Mucosa of rectum (tissue), 2 donors: ENCODE results near the gene PARD3B.

Experiments used
- H3K27ac ChIP-seq, 2 donors: one replicate each; pipeline ENCODE4 v1.7.0; 2013; ENCODE audit warnings: inconsistent platforms in 2 of 2, low read depth in 2 of 2, low read length in 2 of 2
- H3K27me3 ChIP-seq, 2 donors: one replicate each; pipeline ENCODE4 v1.7.0; 2013; ENCODE audit warnings: low read length in 2 of 2; ENCODE audit not compliant: control insufficient read depth in 2 of 2, insufficient read depth in 2 of 2
- H3K36me3 ChIP-seq, 2 donors: one replicate each; pipeline ENCODE4 v1.7.0; 2013; ENCODE audit warnings: low read length in 2 of 2; ENCODE audit not compliant: control insufficient read depth in 2 of 2, insufficient read depth in 2 of 2
- H3K4me1 ChIP-seq, 2 donors: one replicate each; pipeline ENCODE4 v1.7.0; 2013; ENCODE audit warnings: low read length in 2 of 2, mild to moderate bottlenecking in 1 of 2; ENCODE audit not compliant: control insufficient read depth in 2 of 2, insufficient read depth in 2 of 2
- H3K4me3 ChIP-seq, 2 donors: one replicate each; pipeline ENCODE4 v1.7.0; 2013; ENCODE audit warnings: low read length in 2 of 2
- H3K9ac ChIP-seq, 2 donors: one replicate each; pipeline ENCODE4 v1.7.0; 2013; ENCODE audit warnings: low read length in 2 of 2, low read depth in 1 of 2, mild to moderate bottlenecking in 1 of 2
- H3K9me3 ChIP-seq, 2 donors: one replicate each; pipeline ENCODE4 v1.7.0; 2013; ENCODE audit warnings: low read length in 2 of 2; ENCODE audit not compliant: control insufficient read depth in 2 of 2
- donor health status: healthy.
- donor health status: Normal muscosa, but diverticular disease.

Gene PARD3B

GRCh38 chr2:205658068-205658467, 1112.8 kb downstream of the PARD3B start:
- Histone ChIP-seq H3K4me1 (no peaks in the 10 kb centered on the region), H3K27ac (no peak overlapping the region), H3K36me3 (no peaks in the 10 kb centered on the region), H3K9ac (no peak overlapping the region), H3K27me3 (no peaks in the 10 kb centered on the region), H3K4me3 (no peak overlapping the region), H3K9me3 (no peaks in the 10 kb centered on the region)

- Histone ChIP-seq H3K9me3 (no peaks in the 10 kb centered on the region), H3K27me3 (no peaks in the 10 kb centered on the region), H3K27ac (no peak overlapping the region), H3K36me3 (no peaks in the 10 kb centered on the region), H3K4me1 (no peaks in the 10 kb centered on the region), H3K9ac (no peak overlapping the region), H3K4me3 (no peak overlapping the region)
These were observed 1113.3 kb downstream of the PARD3B start for GRCh38 chr2:205658572-205658971.

- no peaks in the 10 kb centered on the region for H3K9me3 ChIP-seq
- no peaks in the 10 kb centered on the region for H3K4me1 ChIP-seq
- no peak overlapping the region for H3K9ac ChIP-seq
- no peaks in the 10 kb centered on the region for H3K27me3 ChIP-seq
- no peaks in the 10 kb centered on the region for H3K36me3 ChIP-seq
- H3K4me3 ChIP-seq = no peak overlapping the region
- no peak overlapping the region for H3K27ac ChIP-seq
These were observed 1114.6 kb downstream of the PARD3B start for GRCh38 chr2:205659922-205660321.

GRCh38 chr2:205660521-205661124, 1115.3 kb downstream of the PARD3B start:
- no peaks in the 10 kb centered on the region for H3K9me3 ChIP-seq
- no peak overlapping the region for H3K27ac ChIP-seq
- H3K36me3 ChIP-seq = no peaks in the 10 kb centered on the region
- no peaks in the 10 kb centered on the region for H3K27me3 ChIP-seq
- no peak overlapping the region for H3K9ac ChIP-seq
- H3K4me1 ChIP-seq = no peaks in the 10 kb centered on the region
- H3K4me3 ChIP-seq = no peak overlapping the region

GRCh38 chr2:205661281-205661680, 1116.0 kb downstream of the PARD3B start:
- no peaks in the 10 kb centered on the region for H3K36me3 ChIP-seq
- H3K27me3 ChIP-seq = no peaks in the 10 kb centered on the region
- H3K4me1 ChIP-seq = no peaks in the 10 kb centered on the region
- no peaks in the 10 kb centered on the region for H3K9me3 ChIP-seq
- no peak overlapping the region for H3K27ac ChIP-seq
- no peak overlapping the region for H3K9ac ChIP-seq
- H3K4me3 ChIP-seq = no peak overlapping the region

- Histone ChIP-seq H3K4me1 (no peaks in the 10 kb centered on the region), H3K9ac (no peak overlapping the region), H3K9me3 (no peaks in the 10 kb centered on the region), H3K4me3 (no peak overlapping the region), H3K27ac (no peak overlapping the region), H3K36me3 (no peaks in the 10 kb centered on the region), H3K27me3 (no peaks in the 10 kb centered on the region)
These were observed 1117.1 kb downstream of the PARD3B start for GRCh38 chr2:205662206-205662965.

GRCh38 chr2:205665791-205666190, 1120.5 kb downstream of the PARD3B start:
- Histone ChIP-seq H3K27ac (no peak overlapping the region), H3K9ac (no peak overlapping the region), H3K4me1 (no peaks in the 10 kb centered on the region), H3K36me3 (no peaks in the 10 kb centered on the region), H3K27me3 (no peaks in the 10 kb centered on the region), H3K4me3 (no peak overlapping the region), H3K9me3 (no peaks in the 10 kb centered on the region)
